ENCODE measurements around the gene ERCC3.

DNA sequence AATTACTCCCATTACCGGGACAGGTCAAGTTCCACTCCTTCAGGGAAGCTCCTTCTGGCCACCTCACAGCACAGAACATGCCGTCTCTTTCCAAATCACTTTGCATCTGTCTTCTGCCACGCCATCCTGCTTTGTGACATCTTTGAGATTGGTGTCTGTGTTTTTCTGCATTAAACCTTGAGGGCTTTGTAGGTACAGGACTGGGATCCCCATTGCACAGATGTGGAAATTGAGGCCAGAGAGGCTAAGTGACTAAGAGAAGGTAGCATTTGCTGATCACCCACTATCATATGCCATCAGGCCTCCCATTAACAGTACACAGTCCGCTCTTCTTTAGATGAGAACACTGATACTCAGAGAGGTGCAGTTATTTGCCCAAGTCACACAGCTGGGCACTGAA lies 64.4 kb downstream of the ERCC3 start:
- TF ChIP-seq TOX (CRISPR knock-in tag; IDR thresholded peaks at IDR 0.05; ENCODE audit: borderline replicate concordance) (no peak), ARNTL (CRISPR knock-in tag; IDR thresholded peaks at IDR 0.05; ENCODE audit: borderline replicate concordance, low read depth) (no peak), PPARA (CRISPR knock-in tag; IDR thresholded peaks at IDR 0.05; ENCODE audit: borderline replicate concordance) (no peak)
